GM13976 (cell line): ENCODE results near the gene ECE1.

Experiments
- DNase-seq: peaks from one replicate; pipeline ENCODE4 v3.0.0; 2012; ENCODE audit warnings: low spot score
- in situ Hi-C: fragments of 300-500 bp; cut with MboI; formaldehyde crosslinking; loops from one replicate; pipeline ENCODE4 v1.12.0; 2022; ENCODE audit warnings: low sequenced_read_pairs, mixed read lengths, inconsistent platforms; ENCODE audit not compliant: unreplicated experiment
- TF ChIP-seq, protein P1 (sequence below): IDR thresholded peaks from 2 replicates; pipeline ENCODE4 v1.5.1; 2012; ENCODE audit warnings: borderline replicate concordance, mild to moderate bottlenecking; ENCODE audit not compliant: insufficient read depth; ENCODE audit errors: extremely low read depth, missing control alignments, control extremely low read depth

Gene ECE1

DNA sequence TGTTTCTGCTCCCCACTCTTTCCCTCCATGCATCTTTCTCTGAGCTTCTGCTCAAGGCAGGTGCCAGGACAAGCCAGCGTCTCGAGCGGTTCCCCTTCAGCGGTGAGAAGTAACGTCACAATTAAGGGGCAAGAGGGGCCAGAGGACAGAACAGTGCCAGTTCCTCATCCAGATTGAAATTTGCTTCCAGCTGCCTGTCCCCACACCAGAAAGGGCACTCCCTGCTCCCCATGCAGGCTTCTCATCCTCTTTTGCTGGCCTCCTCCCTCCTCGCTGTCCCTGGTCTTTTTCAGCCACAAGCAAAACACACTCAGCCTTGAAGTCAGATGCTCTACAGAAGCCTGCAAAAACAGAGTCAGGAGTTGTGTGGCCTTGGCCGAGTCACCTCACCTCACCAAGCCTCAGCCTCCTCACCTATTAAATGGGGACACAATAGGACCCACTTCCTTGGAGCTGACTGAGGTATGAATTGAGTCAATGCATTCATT is 35.0 kb upstream of the ECE1 start:
- in situ Hi-C loops: no loop called here
- no peak for DNase-seq
- TF ChIP-seq, protein P1, sequence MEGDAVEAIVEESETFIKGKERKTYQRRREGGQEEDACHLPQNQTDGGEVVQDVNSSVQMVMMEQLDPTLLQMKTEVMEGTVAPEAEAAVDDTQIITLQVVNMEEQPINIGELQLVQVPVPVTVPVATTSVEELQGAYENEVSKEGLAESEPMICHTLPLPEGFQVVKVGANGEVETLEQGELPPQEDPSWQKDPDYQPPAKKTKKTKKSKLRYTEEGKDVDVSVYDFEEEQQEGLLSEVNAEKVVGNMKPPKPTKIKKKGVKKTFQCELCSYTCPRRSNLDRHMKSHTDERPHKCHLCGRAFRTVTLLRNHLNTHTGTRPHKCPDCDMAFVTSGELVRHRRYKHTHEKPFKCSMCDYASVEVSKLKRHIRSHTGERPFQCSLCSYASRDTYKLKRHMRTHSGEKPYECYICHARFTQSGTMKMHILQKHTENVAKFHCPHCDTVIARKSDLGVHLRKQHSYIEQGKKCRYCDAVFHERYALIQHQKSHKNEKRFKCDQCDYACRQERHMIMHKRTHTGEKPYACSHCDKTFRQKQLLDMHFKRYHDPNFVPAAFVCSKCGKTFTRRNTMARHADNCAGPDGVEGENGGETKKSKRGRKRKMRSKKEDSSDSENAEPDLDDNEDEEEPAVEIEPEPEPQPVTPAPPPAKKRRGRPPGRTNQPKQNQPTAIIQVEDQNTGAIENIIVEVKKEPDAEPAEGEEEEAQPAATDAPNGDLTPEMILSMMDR: no peak

DNA sequence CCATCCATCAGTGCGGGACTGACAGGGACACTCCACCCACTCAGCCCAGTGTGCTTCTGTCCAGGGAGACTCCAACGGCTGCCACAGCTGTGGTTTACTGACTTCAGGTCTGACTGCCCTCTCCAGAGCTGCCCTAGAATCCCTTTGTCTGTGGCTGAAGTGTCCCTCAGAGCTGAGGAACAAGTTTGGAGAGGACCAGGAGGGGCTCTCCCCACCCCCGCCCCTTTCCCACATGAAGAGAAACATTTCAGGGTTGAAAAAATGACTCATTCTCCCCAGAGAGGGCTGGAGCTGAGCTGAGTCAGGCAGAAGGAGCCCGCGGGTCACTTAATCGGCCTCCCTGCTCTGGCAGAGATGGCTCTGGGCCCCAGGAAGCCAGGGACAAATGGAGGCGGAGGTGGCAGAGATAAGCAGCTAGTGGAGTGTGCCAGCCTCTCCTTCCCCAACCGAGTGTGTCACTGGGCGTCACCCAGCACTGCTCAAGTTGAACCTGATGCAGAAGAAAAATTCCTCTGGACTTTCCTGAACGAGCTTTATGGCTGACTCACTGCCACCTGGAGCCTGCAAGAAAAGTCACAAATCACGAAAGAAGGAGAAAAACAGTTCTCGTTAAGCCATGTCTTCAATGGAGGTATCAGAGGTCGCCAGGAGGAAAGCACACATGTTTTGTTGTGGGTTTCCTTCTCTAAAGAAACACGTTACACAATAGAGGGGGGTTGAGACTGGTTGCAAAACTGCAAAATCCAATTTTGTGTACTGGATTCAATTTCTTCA is 34.3 kb upstream of the ECE1 start:
- in situ Hi-C loops: no loop called here
- TF ChIP-seq, protein P1: no peak
- DNase-seq: peak; percentile 81

DNA sequence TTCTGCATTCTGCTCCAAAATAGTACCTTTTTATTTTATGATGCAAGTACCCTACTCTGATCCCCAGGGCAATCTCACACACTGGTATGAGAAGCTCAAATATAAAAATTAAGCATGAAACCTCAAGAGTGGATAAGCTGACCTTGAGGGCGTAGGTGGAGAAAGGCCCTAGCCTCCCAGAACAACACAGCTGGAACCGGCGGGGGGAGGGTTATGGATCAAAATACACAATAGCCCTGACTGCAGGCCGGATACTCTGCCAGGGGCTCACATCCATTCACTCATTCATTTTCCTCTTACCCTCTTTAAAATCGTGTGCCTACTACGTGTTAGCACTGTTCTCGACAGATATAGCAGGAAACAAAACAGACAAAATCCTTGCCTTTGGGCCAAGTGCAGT is 32.8 kb upstream of the ECE1 start:
- DNase-seq: no peak
- TF ChIP-seq, protein P1: no peak
- in situ Hi-C loops: no loop called here

DNA sequence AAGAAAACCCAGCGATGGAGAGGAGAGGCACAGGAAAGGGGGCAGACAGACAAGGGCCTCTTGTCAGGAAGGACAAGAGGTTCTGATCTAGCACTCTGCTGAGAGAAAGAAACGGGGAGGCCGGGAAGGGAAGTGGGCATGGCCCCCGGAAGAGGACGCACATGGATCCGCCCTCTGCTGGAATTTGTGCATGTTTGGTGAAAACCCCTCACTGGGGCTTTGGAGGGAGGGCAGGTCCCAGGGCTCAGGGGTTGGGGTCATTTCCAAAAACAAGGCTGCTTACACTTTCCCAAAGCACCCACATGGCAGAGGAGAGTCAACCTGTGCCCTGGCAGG is 32.4 kb upstream of the ECE1 start:
- TF ChIP-seq, protein P1: no peak
- in situ Hi-C loops: no loop called here
- no peak for DNase-seq

DNA sequence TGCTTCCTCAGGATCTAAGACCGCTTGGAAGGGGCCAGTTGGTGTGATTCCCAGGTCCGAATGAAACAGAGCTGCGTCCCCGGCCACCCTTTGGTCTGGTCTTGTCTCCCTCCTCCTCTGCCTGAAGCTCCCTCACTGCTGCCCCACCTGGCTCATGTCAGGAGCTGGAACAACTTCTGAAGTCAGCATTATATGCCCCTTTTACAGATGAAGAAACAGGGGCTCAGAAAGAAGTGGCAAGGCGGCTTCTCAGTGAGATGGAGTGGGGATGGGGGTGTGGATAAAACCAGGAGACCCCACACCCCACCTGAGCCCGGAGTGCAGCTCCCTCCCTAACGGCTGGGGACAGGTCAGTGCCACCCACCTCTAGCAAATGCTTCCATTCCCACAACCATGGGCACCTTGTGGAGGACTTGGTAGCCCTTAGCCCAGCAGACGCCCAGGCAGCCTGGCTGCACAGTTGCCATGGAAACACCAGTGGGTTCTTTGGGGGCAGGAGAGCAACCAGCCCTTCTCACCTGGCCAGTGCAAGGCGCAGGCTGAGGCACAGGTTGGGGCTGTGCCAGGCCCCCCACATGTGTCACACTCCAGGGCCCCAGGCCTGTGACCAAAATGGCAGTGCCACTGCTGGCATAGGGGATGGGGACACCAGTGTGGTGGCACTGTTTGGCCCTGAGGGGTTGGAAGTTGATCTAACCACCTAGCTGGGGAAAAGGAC is 31.9 kb upstream of the ECE1 start:
- TF ChIP-seq, protein P1: no peak
- DNase-seq: no peak
- in situ Hi-C loops: no loop called here

DNA sequence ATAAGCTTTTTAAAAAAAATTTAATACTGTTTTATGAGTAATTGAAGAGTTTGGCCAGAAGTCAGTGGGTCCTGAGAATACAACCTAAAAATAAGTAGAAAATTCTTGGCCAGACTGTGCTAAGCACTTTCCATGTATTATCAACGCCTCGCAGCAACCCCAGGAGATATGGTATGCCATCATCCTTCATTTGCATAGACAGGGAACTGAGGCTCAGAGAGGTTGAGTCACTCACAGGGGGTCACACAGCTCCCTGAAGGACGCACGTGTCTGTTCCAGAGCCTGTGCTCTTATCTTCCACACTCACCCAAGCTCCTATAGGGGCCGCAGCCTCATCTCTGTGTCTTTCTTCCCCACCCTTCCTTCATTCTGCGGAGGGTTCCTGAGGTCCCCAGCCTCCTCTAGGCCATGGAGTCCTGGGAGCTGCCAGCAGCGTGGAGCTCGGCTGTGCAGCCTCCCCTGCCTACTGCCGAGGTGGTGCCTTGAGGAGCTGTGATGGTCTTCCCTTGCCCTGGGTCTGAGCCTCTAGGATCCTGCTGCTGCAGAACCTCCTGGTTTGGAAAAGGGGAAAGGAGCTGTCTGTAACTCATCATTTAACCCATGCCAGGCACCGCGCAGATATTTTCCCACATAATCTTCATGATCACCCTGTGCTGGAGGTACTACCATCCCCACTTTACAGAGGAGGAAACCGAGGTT is 30.3 kb upstream of the ECE1 start:
- in situ Hi-C loops: no loop called here
- TF ChIP-seq, protein P1: no peak
- DNase-seq: no peak
